Endothelial cell (in vitro differentiated cells): ENCODE data around the gene SP9. TPM values are rescaled to one million over a fixed set of nuclear protein-coding genes. Genes with fewer than 3 reads are reported as not detected.

Source experiments
- DNase-seq: peaks from one replicate; pipeline ENCODE4 v3.0.0; 2021; ENCODE audit warnings: low spot score
- H3K27ac Mint-ChIP-seq: one replicate; pipeline ENCODE4 v1.8.0; 2021; ENCODE audit warnings: mixed read lengths, inconsistent platforms; ENCODE audit not compliant: unreplicated experiment
- H3K27me3 Mint-ChIP-seq: one replicate; pipeline ENCODE4 v1.8.0; 2021; ENCODE audit warnings: mild to moderate bottlenecking, moderate library complexity, mixed read lengths, inconsistent platforms; ENCODE audit not compliant: unreplicated experiment
- H3K36me3 Mint-ChIP-seq: one replicate; pipeline ENCODE4 v1.8.0; 2021; ENCODE audit warnings: mild to moderate bottlenecking, low read depth, mixed read lengths, inconsistent platforms; ENCODE audit not compliant: unreplicated experiment
- H3K4me1 Mint-ChIP-seq: one replicate; pipeline ENCODE4 v1.8.0; 2021; ENCODE audit warnings: mild to moderate bottlenecking, mixed read lengths, inconsistent platforms; ENCODE audit not compliant: unreplicated experiment
- H3K4me3 Mint-ChIP-seq: one replicate; pipeline ENCODE4 v1.8.0; 2021; ENCODE audit warnings: mild to moderate bottlenecking, mixed read lengths, inconsistent platforms; ENCODE audit not compliant: unreplicated experiment
- H3K9me3 Mint-ChIP-seq: one replicate; pipeline ENCODE4 v1.8.0; 2021; ENCODE audit warnings: mixed read lengths, inconsistent platforms; ENCODE audit not compliant: unreplicated experiment
- total RNA-seq: library from RNA; stranded (reverse); fragmentation: NEBNext Ultra II Directional; extraction: Animal tissue kit (Norgen Biotek cat#: 25700); gene quantifications from one replicate; pipeline ENCODE4 v1.2.1, GENCODE V29; 2021; ENCODE audit not compliant: unreplicated experiment
- TF ChIP-seq, protein P1 (sequence below): fragments of 200-600 bp; sonication (generic); IDR thresholded peaks from one replicate; pipeline ENCODE4 v1.5.0; 2021; ENCODE audit warnings: antibody characterized with exemption; ENCODE audit not compliant: unreplicated experiment

Gene SP9
- total RNA-seq, 1 donor from 2014 or later, result 0.31 TPM

DNA sequence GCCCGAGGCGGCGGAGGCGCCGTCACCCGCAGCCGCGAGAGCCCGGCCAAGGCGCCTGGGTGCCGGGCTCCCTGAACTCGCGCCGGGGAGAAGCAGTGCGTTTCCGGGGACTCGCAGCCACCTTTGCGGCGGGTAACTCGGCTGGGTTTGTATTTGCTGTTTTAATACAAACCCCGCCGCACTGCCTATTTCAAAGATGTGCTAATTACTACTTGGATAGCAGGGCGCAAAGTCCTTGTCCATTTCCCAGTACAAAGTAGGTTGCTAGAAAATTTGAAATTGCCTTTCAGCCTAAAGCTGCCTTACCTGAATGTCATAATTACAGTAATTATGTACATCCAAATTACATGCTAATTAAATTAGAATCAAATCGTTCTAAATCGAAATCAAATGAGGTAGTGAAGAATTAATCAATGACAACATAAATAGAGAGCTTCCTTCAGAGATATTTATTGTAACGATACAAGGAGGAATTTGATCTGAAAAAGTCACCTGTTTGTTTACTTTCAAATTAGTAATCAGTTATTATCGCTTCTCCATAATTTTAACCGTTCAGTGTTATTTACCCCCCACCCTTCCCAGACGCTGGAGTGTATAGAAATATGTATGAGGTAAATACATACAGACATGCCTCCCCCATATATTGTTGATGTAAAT lies 8.1 kb downstream of the SP9 start:
- TF ChIP-seq, protein P1, sequence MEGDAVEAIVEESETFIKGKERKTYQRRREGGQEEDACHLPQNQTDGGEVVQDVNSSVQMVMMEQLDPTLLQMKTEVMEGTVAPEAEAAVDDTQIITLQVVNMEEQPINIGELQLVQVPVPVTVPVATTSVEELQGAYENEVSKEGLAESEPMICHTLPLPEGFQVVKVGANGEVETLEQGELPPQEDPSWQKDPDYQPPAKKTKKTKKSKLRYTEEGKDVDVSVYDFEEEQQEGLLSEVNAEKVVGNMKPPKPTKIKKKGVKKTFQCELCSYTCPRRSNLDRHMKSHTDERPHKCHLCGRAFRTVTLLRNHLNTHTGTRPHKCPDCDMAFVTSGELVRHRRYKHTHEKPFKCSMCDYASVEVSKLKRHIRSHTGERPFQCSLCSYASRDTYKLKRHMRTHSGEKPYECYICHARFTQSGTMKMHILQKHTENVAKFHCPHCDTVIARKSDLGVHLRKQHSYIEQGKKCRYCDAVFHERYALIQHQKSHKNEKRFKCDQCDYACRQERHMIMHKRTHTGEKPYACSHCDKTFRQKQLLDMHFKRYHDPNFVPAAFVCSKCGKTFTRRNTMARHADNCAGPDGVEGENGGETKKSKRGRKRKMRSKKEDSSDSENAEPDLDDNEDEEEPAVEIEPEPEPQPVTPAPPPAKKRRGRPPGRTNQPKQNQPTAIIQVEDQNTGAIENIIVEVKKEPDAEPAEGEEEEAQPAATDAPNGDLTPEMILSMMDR, result no peak
- Mint-ChIP-seq H3K9me3 (no peaks in the 10 kb centered on the region), H3K36me3 (peaks cover 2% of the 10 kb centered on the region), H3K4me3 (peak overlapping the region; percentile 83), H3K4me1 (peaks cover 34% of the 10 kb centered on the region), H3K27ac (no peak overlapping the region), H3K27me3 (peaks cover 40% of the 10 kb centered on the region)
- DNase-seq, result peak; percentile 16

- DNase-seq, result no peak
- TF ChIP-seq, protein P1, result no peak
- no peaks in the 10 kb centered on the region for H3K9me3 Mint-ChIP-seq
- H3K4me3 Mint-ChIP-seq, result peak overlapping the region; percentile 83
- peaks cover 38% of the 10 kb centered on the region for H3K27me3 Mint-ChIP-seq
- no peak overlapping the region for H3K27ac Mint-ChIP-seq
- H3K4me1 Mint-ChIP-seq, result peaks cover 31% of the 10 kb centered on the region
- H3K36me3 Mint-ChIP-seq, result peaks cover under 1% of the 10 kb centered on the region
These were observed 8.5 kb downstream of the SP9 start for GRCh38 chr2:174343343-174343622.

DNA sequence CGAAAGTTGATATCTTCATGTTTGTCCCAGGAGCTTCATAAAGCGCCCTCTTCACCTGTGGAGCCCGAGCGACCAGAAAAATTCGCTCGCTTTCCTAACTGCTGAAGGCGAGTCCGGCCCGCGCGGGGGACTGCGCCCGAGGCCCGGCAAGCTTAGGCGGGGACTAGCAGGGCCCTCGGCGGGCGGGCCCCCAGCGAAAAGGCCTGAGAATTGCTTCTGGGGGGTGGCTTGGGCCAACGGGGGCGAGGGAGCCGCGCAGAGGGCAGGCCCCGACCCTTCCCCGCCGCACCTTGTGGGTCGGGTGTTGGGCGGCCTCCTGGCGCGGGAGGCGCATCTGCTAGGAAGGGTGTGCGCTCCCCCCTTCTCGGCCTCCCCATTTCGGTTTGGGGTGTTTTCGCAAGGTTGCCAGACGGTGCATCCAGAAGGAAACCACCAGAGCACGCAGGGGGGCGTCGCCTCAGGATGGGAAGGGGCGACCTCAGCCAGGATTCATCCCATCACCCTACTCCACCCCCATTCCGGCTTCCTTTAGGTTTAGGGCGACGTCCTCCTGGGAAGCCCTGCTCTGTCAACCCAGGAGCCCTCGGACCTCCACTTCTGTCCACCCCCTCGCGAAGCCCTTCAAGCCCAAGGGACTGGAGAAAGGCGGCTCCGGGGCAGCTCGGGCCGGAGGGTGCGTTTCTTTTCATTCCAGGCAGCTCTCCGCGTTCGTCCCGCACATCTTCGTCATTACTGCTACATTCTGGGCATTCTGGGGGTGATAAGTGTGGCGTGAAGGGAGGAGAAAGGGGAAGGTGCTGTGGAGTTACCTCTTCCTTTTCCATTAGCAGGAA lies 9.1 kb downstream of the SP9 start:
- H3K36me3 Mint-ChIP-seq, result peaks cover 6% of the 10 kb centered on the region
- peaks cover 31% of the 10 kb centered on the region for H3K4me1 Mint-ChIP-seq
- H3K27me3 Mint-ChIP-seq, result peaks cover 38% of the 10 kb centered on the region
- H3K4me3 Mint-ChIP-seq, result peak overlapping the region; percentile 83
- H3K27ac Mint-ChIP-seq, result no peak overlapping the region
- DNase-seq, result peak; percentile 25
- TF ChIP-seq, protein P1, result no peak
- no peaks in the 10 kb centered on the region for H3K9me3 Mint-ChIP-seq

GRCh38 chr2:174344716-174345461 lies 10.1 kb downstream of the SP9 start:
- Mint-ChIP-seq H3K27me3 (peaks cover 33% of the 10 kb centered on the region), H3K9me3 (no peaks in the 10 kb centered on the region), H3K4me3 (no peak overlapping the region), H3K4me1 (peaks cover 26% of the 10 kb centered on the region), H3K27ac (no peak overlapping the region), H3K36me3 (peaks cover 6% of the 10 kb centered on the region)
- TF ChIP-seq, protein P1, result peak; percentile 75
- no peak for DNase-seq

DNA sequence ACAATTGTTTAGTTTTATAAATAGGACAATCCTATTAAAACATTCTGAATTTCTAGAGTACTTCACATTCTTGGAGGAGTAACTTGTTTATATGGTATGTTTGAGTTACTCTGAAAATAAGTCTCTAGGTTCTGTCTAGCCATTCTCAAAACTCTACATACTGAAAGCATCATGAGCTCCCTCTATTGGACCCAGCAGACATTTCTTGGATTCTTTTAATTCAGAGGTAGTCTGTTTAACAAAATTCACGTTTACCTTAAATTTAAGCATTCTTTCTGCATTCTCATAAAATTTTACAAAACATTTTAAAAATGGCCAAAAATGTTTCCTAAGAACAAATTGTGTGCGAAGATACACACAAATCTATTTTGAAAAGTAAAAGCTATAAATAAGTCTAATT lies 15.3 kb downstream of the SP9 start:
- H3K4me3 Mint-ChIP-seq, result no peak overlapping the region
- peaks cover 4% of the 10 kb centered on the region for H3K27me3 Mint-ChIP-seq
- TF ChIP-seq, protein P1, result peak; percentile 29
- H3K4me1 Mint-ChIP-seq, result no peaks in the 10 kb centered on the region
- H3K36me3 Mint-ChIP-seq, result peaks cover 6% of the 10 kb centered on the region
- H3K9me3 Mint-ChIP-seq, result no peaks in the 10 kb centered on the region
- H3K27ac Mint-ChIP-seq, result no peak overlapping the region
- no peak for DNase-seq
